A673 (cell line): ENCODE results near the gene KCNIP1.

Source experiments
- EZH2 ChIP-seq: fragments of 200-600 bp; sonication (generic); IDR thresholded peaks from 2 replicates; pipeline ENCODE4 v1.6.1; 2017; ENCODE audit warnings: borderline replicate concordance, low read depth, mild to moderate bottlenecking, mixed read lengths, antibody characterized with exemption, low read length; ENCODE audit not compliant: poor library complexity, severe bottlenecking
- TF ChIP-seq, protein P1 (sequence below): fragments of 300-800, 200-600 bp; sonication (generic); conservative IDR thresholded peaks from 2 replicates; pipeline ENCODE4 v1.5.1; 2017; ENCODE audit warnings: low read depth, mild to moderate bottlenecking, antibody characterized with exemption, low read length, moderate library complexity, mixed read lengths

DNA sequence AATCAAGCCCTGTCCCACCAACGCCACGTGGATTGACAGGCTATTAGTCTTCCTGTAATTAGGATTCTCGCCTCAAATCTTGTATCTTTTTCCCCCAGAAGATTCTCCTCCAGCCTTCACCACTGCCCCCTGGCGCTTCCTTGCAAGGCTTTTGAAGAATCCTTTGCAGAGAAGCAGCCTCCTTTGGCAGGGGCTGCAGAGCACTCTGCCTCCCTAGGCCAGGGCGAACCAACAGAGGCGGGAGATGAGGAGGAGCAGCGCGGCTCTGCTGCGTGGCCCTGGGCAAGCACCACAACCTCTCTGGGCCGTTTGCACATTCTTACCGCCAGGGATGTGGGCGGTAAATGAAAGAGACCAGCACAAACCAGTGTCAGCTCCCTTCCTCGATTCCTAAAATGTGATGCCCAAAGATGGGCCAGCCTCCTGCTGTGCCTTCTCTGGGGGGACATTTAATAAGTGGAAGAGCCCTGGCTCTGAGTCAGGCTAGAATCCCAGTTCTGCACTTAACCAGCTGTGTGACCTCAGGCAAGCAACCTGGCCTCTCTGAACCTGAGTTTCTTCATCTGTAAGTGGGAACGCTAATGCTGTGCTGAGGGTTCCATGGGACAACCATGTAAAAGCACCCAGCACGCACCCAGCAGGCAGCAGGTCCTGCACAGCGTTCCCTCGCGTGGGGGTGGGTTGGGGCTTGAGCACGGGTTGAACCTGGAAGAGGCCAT is 128.6 kb downstream of the KCNIP1 start:
- TF ChIP-seq, protein P1, sequence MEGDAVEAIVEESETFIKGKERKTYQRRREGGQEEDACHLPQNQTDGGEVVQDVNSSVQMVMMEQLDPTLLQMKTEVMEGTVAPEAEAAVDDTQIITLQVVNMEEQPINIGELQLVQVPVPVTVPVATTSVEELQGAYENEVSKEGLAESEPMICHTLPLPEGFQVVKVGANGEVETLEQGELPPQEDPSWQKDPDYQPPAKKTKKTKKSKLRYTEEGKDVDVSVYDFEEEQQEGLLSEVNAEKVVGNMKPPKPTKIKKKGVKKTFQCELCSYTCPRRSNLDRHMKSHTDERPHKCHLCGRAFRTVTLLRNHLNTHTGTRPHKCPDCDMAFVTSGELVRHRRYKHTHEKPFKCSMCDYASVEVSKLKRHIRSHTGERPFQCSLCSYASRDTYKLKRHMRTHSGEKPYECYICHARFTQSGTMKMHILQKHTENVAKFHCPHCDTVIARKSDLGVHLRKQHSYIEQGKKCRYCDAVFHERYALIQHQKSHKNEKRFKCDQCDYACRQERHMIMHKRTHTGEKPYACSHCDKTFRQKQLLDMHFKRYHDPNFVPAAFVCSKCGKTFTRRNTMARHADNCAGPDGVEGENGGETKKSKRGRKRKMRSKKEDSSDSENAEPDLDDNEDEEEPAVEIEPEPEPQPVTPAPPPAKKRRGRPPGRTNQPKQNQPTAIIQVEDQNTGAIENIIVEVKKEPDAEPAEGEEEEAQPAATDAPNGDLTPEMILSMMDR = no peak
- no peak for TF ChIP-seq EZH2
